MM.1S (cell line): Measurements from ENCODE around the gene ZNF79.

Experiments used
- DNase-seq: peaks from one replicate; pipeline ENCODE4 v3.0.0-alpha.2; 2015
- H2AFZ ChIP-seq: fragments of 300-600 bp; sonication (generic); 2 replicates; pipeline ENCODE4 v1.6.0; 2016; ENCODE audit warnings: antibody characterized with exemption, low read length
- H3F3A ChIP-seq: fragments of 300-600 bp; sonication (generic); 2 replicates; pipeline ENCODE4 v1.6.1; 2016; ENCODE audit warnings: mild to moderate bottlenecking, antibody characterized with exemption, low read length, moderate library complexity, mixed read lengths; ENCODE audit not compliant: insufficient read depth
- H3K27ac ChIP-seq: fragments of 300-600 bp; sonication (generic); 2 replicates; pipeline ENCODE4 v1.5.1; 2016; ENCODE audit warnings: mild to moderate bottlenecking, low read length
- H3K27me3 ChIP-seq: fragments of 300-600 bp; sonication (generic); replicated peaks from 2 replicates; pipeline ENCODE4 v1.6.0; 2016; ENCODE audit warnings: low read length; ENCODE audit not compliant: insufficient read depth
- H3K36me3 ChIP-seq: fragments of 300-600 bp; sonication (generic); replicated peaks from 2 replicates; pipeline ENCODE4 v1.6.1; 2016; ENCODE audit warnings: mild to moderate bottlenecking, low read length, mixed read lengths; ENCODE audit not compliant: insufficient read depth
- H3K4me1 ChIP-seq: fragments of 300-600 bp; sonication (generic); 2 replicates; pipeline ENCODE4 v1.6.1; 2016; ENCODE audit warnings: low read length, mixed read lengths
- H3K4me2 ChIP-seq: fragments of 300-600 bp; sonication (generic); 2 replicates; pipeline ENCODE4 v1.6.0; 2016; ENCODE audit warnings: low read depth, low read length
- H3K4me3 ChIP-seq: fragments of 300-600 bp; sonication (generic); 2 replicates; pipeline ENCODE4 v1.5.1; 2016; ENCODE audit warnings: low read length, mixed read lengths
- H3K79me2 ChIP-seq: fragments of 300-600 bp; sonication (generic); 2 replicates; pipeline ENCODE4 v1.6.1; 2016; ENCODE audit warnings: mixed run types, low read length, mixed read lengths
- H3K9ac ChIP-seq: fragments of 300-600 bp; sonication (generic); 2 replicates; pipeline ENCODE4 v1.6.1; 2016; ENCODE audit warnings: low read length, mixed read lengths
- H3K9me2 ChIP-seq: fragments of 300-600 bp; sonication (generic); replicated peaks from 2 replicates; pipeline ENCODE4 v1.6.1; 2016; ENCODE audit warnings: mild to moderate bottlenecking, low read length, mixed read lengths; ENCODE audit not compliant: insufficient read depth
- H3K9me3 ChIP-seq: fragments of 300-600 bp; sonication (generic); replicated peaks from 2 replicates; pipeline ENCODE4 v1.6.1; 2016; ENCODE audit warnings: mild to moderate bottlenecking, low read length, mixed read lengths; ENCODE audit not compliant: insufficient read depth
- H4K20me1 ChIP-seq: fragments of 300-600 bp; sonication (generic); 2 replicates; pipeline ENCODE4 v1.6.1; 2016; ENCODE audit warnings: mild to moderate bottlenecking, low read length, moderate library complexity, mixed read lengths; ENCODE audit not compliant: insufficient read depth
- EZH2 ChIP-seq: fragments of 300-600 bp; sonication (generic); optimal IDR thresholded peaks from 2 replicates; pipeline ENCODE3; 2017; ENCODE audit warnings: low read depth, mild to moderate bottlenecking, antibody characterized with exemption, low read length, mixed read lengths
- EZH2phosphoT487 ChIP-seq: fragments of 300-600 bp; sonication (generic); IDR thresholded peaks from 2 replicates; pipeline ENCODE4 v1.6.1; 2018; ENCODE audit warnings: antibody characterized with exemption, low read length
- TF ChIP-seq, protein P1 (sequence below): fragments of 300-600 bp; sonication (generic); IDR thresholded peaks from 2 replicates; pipeline ENCODE4 v1.5.1; 2016; ENCODE audit warnings: antibody characterized with exemption, low read length, mixed read lengths

ZNF79 gene

DNA sequence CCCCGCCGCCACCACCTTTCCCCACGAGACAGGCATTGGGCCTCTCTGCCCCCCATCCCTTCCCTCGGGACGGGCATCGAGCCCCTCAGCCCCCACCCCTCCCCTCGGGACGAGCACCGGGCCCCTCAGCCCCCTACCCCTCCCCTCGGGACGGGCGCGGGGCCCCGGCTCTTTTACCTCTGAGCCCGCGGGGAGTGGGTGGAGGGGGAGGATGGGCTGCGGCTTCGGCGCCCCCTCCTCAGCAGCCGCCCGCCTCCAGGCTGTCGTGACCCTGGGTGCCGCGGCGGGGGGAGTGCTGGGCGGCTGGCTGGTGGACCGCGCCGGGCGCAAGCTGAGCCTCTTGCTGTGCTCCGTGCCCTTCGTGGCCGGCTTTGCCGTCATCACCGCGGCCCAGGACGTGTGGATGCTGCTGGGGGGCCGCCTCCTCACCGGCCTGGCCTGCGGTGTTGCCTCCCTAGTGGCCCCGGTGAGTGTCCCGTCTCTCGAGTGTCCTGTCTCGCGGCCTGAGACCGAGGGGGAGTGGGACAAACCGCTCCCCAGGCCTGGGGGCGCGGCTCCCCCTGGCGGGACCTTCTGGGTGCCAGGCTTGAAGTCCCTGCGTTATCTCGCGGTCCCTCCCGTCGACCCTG lies 26.4 kb upstream of the ZNF79 start:
- peak overlapping the region; percentile 80 for H2AFZ ChIP-seq
- peak; percentile 30 for DNase-seq
- TF ChIP-seq, protein P1, sequence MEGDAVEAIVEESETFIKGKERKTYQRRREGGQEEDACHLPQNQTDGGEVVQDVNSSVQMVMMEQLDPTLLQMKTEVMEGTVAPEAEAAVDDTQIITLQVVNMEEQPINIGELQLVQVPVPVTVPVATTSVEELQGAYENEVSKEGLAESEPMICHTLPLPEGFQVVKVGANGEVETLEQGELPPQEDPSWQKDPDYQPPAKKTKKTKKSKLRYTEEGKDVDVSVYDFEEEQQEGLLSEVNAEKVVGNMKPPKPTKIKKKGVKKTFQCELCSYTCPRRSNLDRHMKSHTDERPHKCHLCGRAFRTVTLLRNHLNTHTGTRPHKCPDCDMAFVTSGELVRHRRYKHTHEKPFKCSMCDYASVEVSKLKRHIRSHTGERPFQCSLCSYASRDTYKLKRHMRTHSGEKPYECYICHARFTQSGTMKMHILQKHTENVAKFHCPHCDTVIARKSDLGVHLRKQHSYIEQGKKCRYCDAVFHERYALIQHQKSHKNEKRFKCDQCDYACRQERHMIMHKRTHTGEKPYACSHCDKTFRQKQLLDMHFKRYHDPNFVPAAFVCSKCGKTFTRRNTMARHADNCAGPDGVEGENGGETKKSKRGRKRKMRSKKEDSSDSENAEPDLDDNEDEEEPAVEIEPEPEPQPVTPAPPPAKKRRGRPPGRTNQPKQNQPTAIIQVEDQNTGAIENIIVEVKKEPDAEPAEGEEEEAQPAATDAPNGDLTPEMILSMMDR = peak; percentile 47
- no peak for TF ChIP-seq EZH2phosphoT487
- no peak for TF ChIP-seq EZH2

DNA sequence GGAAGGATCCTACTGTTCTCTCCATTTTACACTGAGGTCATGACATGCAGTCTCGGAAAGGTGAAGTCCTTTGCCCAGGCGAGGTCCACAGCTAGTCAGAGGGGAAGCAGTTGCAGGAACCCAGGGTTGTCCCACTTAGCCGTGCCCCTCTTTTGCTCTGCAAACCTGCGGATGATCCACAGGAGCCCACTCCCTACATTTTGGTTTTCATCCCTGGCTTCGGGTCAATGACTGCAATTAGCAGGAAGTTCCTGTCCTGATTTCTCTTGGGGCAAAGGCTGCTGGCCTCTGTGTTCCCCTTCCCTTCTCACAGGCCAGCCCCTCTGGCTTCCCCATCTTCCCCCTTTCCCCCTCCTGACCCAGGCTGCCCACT lies 25.9 kb upstream of the ZNF79 start:
- H3K36me3 ChIP-seq = no peaks in the 10 kb centered on the region
- no peaks in the 10 kb centered on the region for H4K20me1 ChIP-seq
- H3K9me3 ChIP-seq = no peaks in the 10 kb centered on the region
- no peaks in the 10 kb centered on the region for H3K27me3 ChIP-seq
- H3K27ac ChIP-seq = no peak overlapping the region
- peak overlapping the region; percentile 80 for H2AFZ ChIP-seq
- no peak for DNase-seq
- peaks cover 14% of the 10 kb centered on the region for H3K4me1 ChIP-seq
- H3K4me3 ChIP-seq = peak overlapping the region; percentile 84
- no peaks in the 10 kb centered on the region for H3K9me2 ChIP-seq
- peak overlapping the region; percentile 80; the same call in 1 of the 2 replicates for H3K9ac ChIP-seq
- peaks cover 12% of the 10 kb centered on the region for H3K79me2 ChIP-seq
- H3F3A ChIP-seq = no peaks in the 10 kb centered on the region
- H3K4me2 ChIP-seq = peak overlapping the region; percentile 98
- no peak for TF ChIP-seq EZH2
- TF ChIP-seq, protein P1 = no peak
- no peak for TF ChIP-seq EZH2phosphoT487

More for the DNA sequence above, 26.4 kb upstream of the ZNF79 start:
- Histone ChIP-seq H3K9me2 (no peaks in the 10 kb centered on the region), H3K4me1 (peaks cover 14% of the 10 kb centered on the region), H3K79me2 (peaks cover 12% of the 10 kb centered on the region), H3F3A (no peaks in the 10 kb centered on the region), H3K9me3 (no peaks in the 10 kb centered on the region), H4K20me1 (no peaks in the 10 kb centered on the region), H3K27ac (peak overlapping the region; percentile 23; the same call in 1 of the 2 replicates), H3K36me3 (no peaks in the 10 kb centered on the region), H3K4me3 (peak overlapping the region; percentile 84), H3K4me2 (peak overlapping the region; percentile 98), H3K27me3 (no peaks in the 10 kb centered on the region), H3K9ac (peak overlapping the region; percentile 80)

DNA sequence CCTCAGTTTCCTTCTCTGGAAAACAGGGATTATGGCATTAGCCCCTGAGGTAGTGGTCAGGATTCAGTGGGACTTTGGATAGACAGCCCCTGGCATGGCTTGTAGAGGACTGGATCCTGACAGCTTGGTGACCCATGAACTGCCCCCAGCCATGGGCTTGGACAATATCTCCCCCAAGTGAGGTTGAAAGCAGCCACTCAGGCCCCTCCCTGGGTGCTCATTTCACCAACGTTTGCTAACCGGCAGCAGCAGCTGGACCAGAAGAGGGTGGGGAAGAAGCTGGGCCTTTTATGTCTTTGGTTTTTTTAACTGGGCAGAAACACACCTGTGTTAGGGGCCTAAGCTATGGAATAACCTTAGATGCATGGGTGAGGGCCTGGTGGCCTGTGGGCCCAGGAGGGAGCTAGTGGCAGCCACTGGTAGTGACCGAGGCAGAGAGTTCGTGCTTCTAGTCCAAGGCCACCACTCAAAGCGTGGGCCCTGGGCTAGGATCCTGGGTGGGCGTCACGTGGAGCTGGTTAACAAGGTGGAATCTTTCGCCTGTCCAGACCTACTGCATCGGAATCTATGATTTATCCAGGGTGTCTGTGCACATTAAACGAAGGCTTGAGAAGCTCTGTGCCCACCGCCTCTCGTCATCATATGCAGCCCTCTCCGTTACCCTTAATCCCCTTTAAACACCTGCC lies 25.3 kb upstream of the ZNF79 start:
- H3K4me3 ChIP-seq = no peak overlapping the region
- H3K4me2 ChIP-seq = no peak overlapping the region
- DNase-seq = no peak

More for the DNA sequence above, 25.3 kb upstream of the ZNF79 start:
- Histone ChIP-seq H4K20me1 (no peaks in the 10 kb centered on the region), H3K4me1 (peaks cover 14% of the 10 kb centered on the region), H3K79me2 (peaks cover 12% of the 10 kb centered on the region), H3F3A (no peaks in the 10 kb centered on the region), H2AFZ (no peak overlapping the region), H3K9me2 (no peaks in the 10 kb centered on the region), H3K36me3 (no peaks in the 10 kb centered on the region), H3K9me3 (no peaks in the 10 kb centered on the region), H3K27ac (no peak overlapping the region), H3K27me3 (no peaks in the 10 kb centered on the region), H3K9ac (no peak overlapping the region)
- TF ChIP-seq EZH2phosphoT487 (no peak), EZH2 (no peak)
- TF ChIP-seq, protein P1 = no peak
